ENCODE results near the gene SCUBE2.

- TF ChIP-seq CTCF (IDR thresholded peaks at IDR 0.05) (no peak), EP300 (IDR thresholded peaks at IDR 0.05) (no peak), POLR2A (IDR thresholded peaks at IDR 0.05) (no peak)
Measured at GRCh38 chr11:9057007-9057406, 34.4 kb downstream of the SCUBE2 start.

All from sigmoid colon (tissue), 4 donors.